K562 (cell line): ENCODE measurements around the gene ATP6V0A1.

Source experiments
- CTCF ChIP-seq, 3 experiments: IDR thresholded peaks in 2 of 3; conservative IDR thresholded peaks in 1 of 3; 2 replicates each; pipeline ENCODE4 v1.5.1; 2011 to 2012; ENCODE audit warnings: low read length in 3 of 3, mild to moderate bottlenecking in 3 of 3, control low read depth in 2 of 3, improper control_type of control experiment in 1 of 3, inconsistent platforms in 1 of 3, low read depth in 1 of 3, mixed read lengths in 1 of 3, moderate library complexity in 1 of 3; ENCODE audit not compliant: insufficient read depth in 2 of 3
- ERF ChIP-seq: fragments of 450-650 bp; formaldehyde crosslinking; IDR thresholded peaks from 2 replicates; pipeline ENCODE4 v1.4.0; 2020; ENCODE audit warnings: mild to moderate bottlenecking, mixed read lengths
- HLTF ChIP-seq: fragments of 450-650 bp; IDR thresholded peaks from 2 replicates; pipeline ENCODE4 v1.6.1; 2016
- NCOA1 ChIP-seq: fragments of 450-650 bp; IDR thresholded peaks from 2 replicates; pipeline ENCODE4 v1.6.1; 2016; ENCODE audit warnings: low read depth
- SMAD3 ChIP-seq: fragments of 450-650 bp; formaldehyde crosslinking; conservative IDR thresholded peaks from 2 replicates; pipeline ENCODE4 v1.4.0; 2020; ENCODE audit warnings: mild to moderate bottlenecking
- TAF1 ChIP-seq: IDR thresholded peaks from 2 replicates; pipeline ENCODE4 v1.6.1; 2011; ENCODE audit warnings: mild to moderate bottlenecking, low read length, moderate library complexity; ENCODE audit not compliant: insufficient read depth, control insufficient read depth, severe bottlenecking; ENCODE audit errors: extremely low read depth
- THAP12 ChIP-seq: fragments of 250-450 bp; sonication (Bioruptor Pico); IDR thresholded peaks from 2 replicates; pipeline ENCODE4 v1.9.0; 2021; ENCODE audit warnings: mild to moderate bottlenecking, inconsistent platforms
- USF2 ChIP-seq: sonication (generic); formaldehyde crosslinking; IDR thresholded peaks from 2 replicates; pipeline ENCODE4 v1.5.0; 2020; ENCODE audit warnings: missing genetic modification reagents

GRCh38 chr17:42566215-42566882, 107.7 kb downstream of the ATP6V0A1 start:
- TF ChIP-seq CTCF (IDR thresholded peaks at IDR 0.05 in 2 of 3, conservative IDR thresholded peaks at IDR 0.05 in 1 of 3; ENCODE audit: insufficient read depth in 2 of 3, low read depth in 1 of 3, low read length in 3 of 3) = no peak
- no peak for TF ChIP-seq USF2 (CRISPR knock-in tag)
- peak; percentile 18; the same call in 1 of the 2 replicates for TF ChIP-seq NCOA1
- peak; percentile 93 for TF ChIP-seq ERF (CRISPR knock-in tag)
- no peak for TF ChIP-seq SMAD3 (CRISPR knock-in tag)
- no peak for TF ChIP-seq HLTF
- peak; percentile 54; the same call in 1 of the 2 replicates for TF ChIP-seq THAP12 (CRISPR knock-in tag)
- TF ChIP-seq TAF1 = no peak
